WTC11 (cell line): ENCODE results near the gene AKT3.

Source experiments
- CREB1 ChIP-seq: sonication (generic); formaldehyde crosslinking; IDR thresholded peaks from 2 replicates; pipeline ENCODE4 v1.8.0; 2023; ENCODE audit warnings: mild to moderate bottlenecking, missing genetic modification reagents
- ELF4 ChIP-seq: sonication (generic); formaldehyde crosslinking; IDR thresholded peaks from 2 replicates; pipeline ENCODE4 v1.8.1; 2022; ENCODE audit warnings: low read depth, mild to moderate bottlenecking, moderate library complexity, missing genetic modification reagents
- JUN ChIP-seq: sonication (generic); formaldehyde crosslinking; IDR thresholded peaks from 2 replicates; pipeline ENCODE4 v1.8.0; 2023; ENCODE audit warnings: mild to moderate bottlenecking, missing genetic modification reagents
- ZBTB21 ChIP-seq: sonication (generic); formaldehyde crosslinking; IDR thresholded peaks from 2 replicates; pipeline ENCODE4 v1.8.1; 2023; ENCODE audit warnings: mild to moderate bottlenecking, missing genetic modification reagents, borderline replicate concordance
- TF ChIP-seq, protein P1 (sequence below): fragments of 200-600 bp; IDR thresholded peaks from 2 replicates; pipeline ENCODE4 v1.8.0; 2022; ENCODE audit warnings: antibody characterized with exemption
- TF ChIP-seq, protein P2 (sequence below): sonication (generic); formaldehyde crosslinking; IDR thresholded peaks from 2 replicates; pipeline ENCODE4 v1.8.1; 2022; ENCODE audit warnings: mild to moderate bottlenecking, moderate library complexity, missing genetic modification reagents
- TF ChIP-seq, protein P3 (sequence below): sonication (generic); formaldehyde crosslinking; IDR thresholded peaks from 2 replicates; pipeline ENCODE4 v1.8.1; 2022; ENCODE audit warnings: missing genetic modification reagents, borderline replicate concordance

DNA sequence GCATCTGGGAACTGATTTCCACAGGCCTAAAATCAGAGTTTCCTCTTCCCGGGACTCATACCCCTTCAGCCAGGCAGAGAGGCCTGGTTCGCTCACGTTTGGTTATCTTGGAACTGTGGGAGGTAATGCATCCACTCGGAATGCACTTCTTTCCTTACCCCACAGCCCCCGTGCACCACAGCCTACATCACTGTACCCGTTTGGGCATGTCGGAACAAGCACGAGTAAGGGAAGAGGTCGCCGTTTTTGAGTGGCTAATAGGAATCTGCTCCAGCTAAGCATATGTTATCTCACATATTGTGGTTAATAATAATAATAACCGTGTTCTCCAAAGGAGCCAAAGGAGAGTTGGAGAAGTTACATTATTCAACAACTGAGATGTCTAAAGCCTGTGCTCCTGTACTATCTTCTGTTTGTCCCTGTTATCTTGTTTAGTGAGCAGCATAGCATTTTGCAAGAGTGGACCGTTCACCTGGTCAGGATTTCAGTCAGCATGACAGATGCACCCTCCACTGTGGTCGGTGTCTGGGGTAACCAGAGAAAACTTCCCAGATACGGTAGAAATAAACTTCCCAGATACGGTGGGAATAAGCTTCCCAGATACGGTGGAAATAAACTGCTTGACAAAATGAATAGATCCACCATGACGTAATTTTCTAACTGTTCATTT is 395.6 kb downstream of the AKT3 start:
- TF ChIP-seq, protein P1, sequence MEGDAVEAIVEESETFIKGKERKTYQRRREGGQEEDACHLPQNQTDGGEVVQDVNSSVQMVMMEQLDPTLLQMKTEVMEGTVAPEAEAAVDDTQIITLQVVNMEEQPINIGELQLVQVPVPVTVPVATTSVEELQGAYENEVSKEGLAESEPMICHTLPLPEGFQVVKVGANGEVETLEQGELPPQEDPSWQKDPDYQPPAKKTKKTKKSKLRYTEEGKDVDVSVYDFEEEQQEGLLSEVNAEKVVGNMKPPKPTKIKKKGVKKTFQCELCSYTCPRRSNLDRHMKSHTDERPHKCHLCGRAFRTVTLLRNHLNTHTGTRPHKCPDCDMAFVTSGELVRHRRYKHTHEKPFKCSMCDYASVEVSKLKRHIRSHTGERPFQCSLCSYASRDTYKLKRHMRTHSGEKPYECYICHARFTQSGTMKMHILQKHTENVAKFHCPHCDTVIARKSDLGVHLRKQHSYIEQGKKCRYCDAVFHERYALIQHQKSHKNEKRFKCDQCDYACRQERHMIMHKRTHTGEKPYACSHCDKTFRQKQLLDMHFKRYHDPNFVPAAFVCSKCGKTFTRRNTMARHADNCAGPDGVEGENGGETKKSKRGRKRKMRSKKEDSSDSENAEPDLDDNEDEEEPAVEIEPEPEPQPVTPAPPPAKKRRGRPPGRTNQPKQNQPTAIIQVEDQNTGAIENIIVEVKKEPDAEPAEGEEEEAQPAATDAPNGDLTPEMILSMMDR: no peak
- TF ChIP-seq ZBTB21 (CRISPR knock-in tag): no peak
- TF ChIP-seq, protein P2, sequence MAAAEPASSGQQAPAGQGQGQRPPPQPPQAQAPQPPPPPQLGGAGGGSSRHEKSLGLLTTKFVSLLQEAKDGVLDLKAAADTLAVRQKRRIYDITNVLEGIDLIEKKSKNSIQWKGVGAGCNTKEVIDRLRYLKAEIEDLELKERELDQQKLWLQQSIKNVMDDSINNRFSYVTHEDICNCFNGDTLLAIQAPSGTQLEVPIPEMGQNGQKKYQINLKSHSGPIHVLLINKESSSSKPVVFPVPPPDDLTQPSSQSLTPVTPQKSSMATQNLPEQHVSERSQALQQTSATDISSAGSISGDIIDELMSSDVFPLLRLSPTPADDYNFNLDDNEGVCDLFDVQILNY: no peak
- TF ChIP-seq, protein P3, sequence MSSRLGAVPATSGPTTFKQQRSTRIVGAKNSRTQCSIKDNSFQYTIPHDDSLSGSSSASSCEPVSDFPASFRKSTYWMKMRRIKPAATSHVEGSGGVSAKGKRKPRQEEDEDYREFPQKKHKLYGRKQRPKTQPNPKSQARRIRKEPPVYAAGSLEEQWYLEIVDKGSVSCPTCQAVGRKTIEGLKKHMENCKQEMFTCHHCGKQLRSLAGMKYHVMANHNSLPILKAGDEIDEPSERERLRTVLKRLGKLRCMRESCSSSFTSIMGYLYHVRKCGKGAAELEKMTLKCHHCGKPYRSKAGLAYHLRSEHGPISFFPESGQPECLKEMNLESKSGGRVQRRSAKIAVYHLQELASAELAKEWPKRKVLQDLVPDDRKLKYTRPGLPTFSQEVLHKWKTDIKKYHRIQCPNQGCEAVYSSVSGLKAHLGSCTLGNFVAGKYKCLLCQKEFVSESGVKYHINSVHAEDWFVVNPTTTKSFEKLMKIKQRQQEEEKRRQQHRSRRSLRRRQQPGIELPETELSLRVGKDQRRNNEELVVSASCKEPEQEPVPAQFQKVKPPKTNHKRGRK (CRISPR knock-in tag): no peak
- TF ChIP-seq CREB1 (CRISPR knock-in tag): no peak
- no peak for TF ChIP-seq JUN (CRISPR knock-in tag)
- TF ChIP-seq ELF4: no peak
